ENCODE measurements around the gene SPATA32.

The SPATA32 gene

GRCh38 chr17:45305530-45306087 is 43.7 kb upstream of the SPATA32 start (continued):
- no peak for TF ChIP-seq ZFP41 (tag by site-specific recombination; IDR thresholded peaks at IDR 0.05; ENCODE audit: borderline replicate concordance)
- no peak for TF ChIP-seq ZNF785 (tag by site-specific recombination; IDR thresholded peaks at IDR 0.05)
- no peak for TF ChIP-seq ZNF513 (tag by site-specific recombination; IDR thresholded peaks at IDR 0.05)
- TF ChIP-seq ZNF112 (tag by site-specific recombination; IDR thresholded peaks at IDR 0.05), result no peak
- TF ChIP-seq ZNF626 (tag by site-specific recombination; IDR thresholded peaks at IDR 0.05), result no peak
- TF ChIP-seq ZNF391 (tag by site-specific recombination; IDR thresholded peaks at IDR 0.05; ENCODE audit: borderline replicate concordance, low read depth), result peak; percentile 49; the same call in 1 of the 2 replicates
- TF ChIP-seq HOXC10 (CRISPR knock-in tag; IDR thresholded peaks at IDR 0.05), result no peak
- TF ChIP-seq ZNF555 (tag by site-specific recombination; conservative IDR thresholded peaks at IDR 0.05), result no peak
- TF ChIP-seq BCL11A (tag by site-specific recombination; IDR thresholded peaks at IDR 0.05; ENCODE audit: low read depth), result no peak
- TF ChIP-seq PRDM10 (tag by site-specific recombination; IDR thresholded peaks at IDR 0.05), result peak; percentile 93
- TF ChIP-seq ZNF837 (tag by site-specific recombination; IDR thresholded peaks at IDR 0.05), result no peak
- TF ChIP-seq ZNF341 (tag by site-specific recombination; IDR thresholded peaks at IDR 0.05; ENCODE audit: low read depth), result no peak
- peak; percentile 60 for TF ChIP-seq HIC1 (tag by site-specific recombination; IDR thresholded peaks at IDR 0.05)
- no peak for TF ChIP-seq ZNF621 (tag by site-specific recombination; IDR thresholded peaks at IDR 0.05)
- TF ChIP-seq ZEB2 (tag by site-specific recombination; IDR thresholded peaks at IDR 0.05), result peak; percentile 59
- TF ChIP-seq ZNF670 (tag by site-specific recombination; IDR thresholded peaks at IDR 0.05; ENCODE audit: low read depth), result no peak
- TF ChIP-seq ZNF518A (tag by site-specific recombination; conservative IDR thresholded peaks at IDR 0.05; ENCODE audit: low read depth), result no peak
- TF ChIP-seq SP2 (tag by site-specific recombination; IDR thresholded peaks at IDR 0.05), result no peak
- no peak for TF ChIP-seq ZFP37 (tag by site-specific recombination; IDR thresholded peaks at IDR 0.05)
- no peak for TF ChIP-seq KLF9 (tag by site-specific recombination; IDR thresholded peaks at IDR 0.05; ENCODE audit: low read depth)
- TF ChIP-seq ZNF280C (tag by site-specific recombination; IDR thresholded peaks at IDR 0.05), result no peak
- TF ChIP-seq ZSCAN30 (tag by site-specific recombination; IDR thresholded peaks at IDR 0.05), result no peak
- no peak for TF ChIP-seq SETDB1 (IDR thresholded peaks at IDR 0.05; ENCODE audit: insufficient read length, low read length)
- TF ChIP-seq ZNF521 (tag by site-specific recombination; IDR thresholded peaks at IDR 0.05), result no peak
- no peak for TF ChIP-seq ZNF24 (tag by site-specific recombination; IDR thresholded peaks at IDR 0.05)
- no peak for TF ChIP-seq ZNF221 (tag by site-specific recombination; IDR thresholded peaks at IDR 0.05; ENCODE audit: borderline replicate concordance)

Measured in HEK293 (cell line).